Panc1 (cell line): ENCODE data around the gene PRR22.

ENCODE experiments used
- CTCF ChIP-seq: fragments of 450-650 bp; IDR thresholded peaks from 2 replicates; pipeline ENCODE4 v1.5.1; 2017; ENCODE audit warnings: mild to moderate bottlenecking
- POLR2AphosphoS5 ChIP-seq: IDR thresholded peaks from 2 replicates; pipeline ENCODE4 v1.6.1; 2012; ENCODE audit warnings: mild to moderate bottlenecking, low read depth, low read length, moderate library complexity
- REST ChIP-seq, 2 experiments: IDR thresholded peaks; 2 replicates each; pipeline ENCODE4 v1.6.1; 2011 to 2012; ENCODE audit warnings: low read depth in 2 of 2, control low read depth in 1 of 2, low read length in 1 of 2, mild to moderate bottlenecking in 1 of 2, moderate library complexity in 1 of 2; ENCODE audit not compliant: insufficient read depth in 1 of 2
- SIN3A ChIP-seq: IDR thresholded peaks from 2 replicates; pipeline ENCODE4 v1.6.1; 2012; ENCODE audit warnings: low read depth, mild to moderate bottlenecking, low read length, moderate library complexity, borderline replicate concordance; ENCODE audit not compliant: insufficient read depth
- TCF7L2 ChIP-seq: IDR thresholded peaks from 2 replicates; pipeline ENCODE4 v1.6.1; 2011; ENCODE audit warnings: mild to moderate bottlenecking, low read depth, low read length, inconsistent platforms

- TF ChIP-seq POLR2AphosphoS5 (no peak), CTCF (no peak), REST (IDR thresholded peaks at IDR 0.05; ENCODE audit: insufficient read depth in 1 of 2, low read depth in 2 of 2, low read length in 1 of 2) (no peak), TCF7L2 (no peak), SIN3A (no peak)
Observed at GRCh38 chr19:5786593-5787408, 2.3 kb upstream of the PRR22 start.
